Measurements from ENCODE around the gene WNT5B.
A peak's percentile ranks its signal among the peaks of the same experiment; 100 is the strongest.

Gene WNT5B

DNA sequence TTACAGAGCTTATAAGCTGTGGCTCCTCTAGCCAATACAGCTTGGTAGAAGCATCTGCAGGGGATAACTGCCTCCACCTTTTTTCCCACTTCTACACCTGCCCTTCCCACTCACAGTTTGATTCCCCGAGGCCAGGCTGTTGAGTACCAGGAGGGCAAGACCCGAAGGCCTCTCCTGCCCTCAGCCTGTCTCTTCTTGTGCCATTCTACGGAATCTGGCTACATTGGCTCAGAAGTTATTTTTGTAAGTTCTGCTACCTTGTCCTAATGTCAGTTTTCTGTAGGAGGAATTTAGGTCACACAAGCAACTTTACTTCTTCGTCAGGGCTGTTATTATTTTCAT is 46.4 kb upstream of the WNT5B start:
- no peaks in the 10 kb centered on the region for H3K79me2 ChIP-seq (ENCODE audit: low read length)
- no peak overlapping the region for H3K9ac ChIP-seq (ENCODE audit: low read length)
- peaks cover 49% of the 10 kb centered on the region for H3K4me1 ChIP-seq (ENCODE audit: low read length)
- no peaks in the 10 kb centered on the region for H3K27me3 ChIP-seq (ENCODE audit: low read depth, low read length)
- no peak overlapping the region for H2AFZ ChIP-seq (ENCODE audit: low read depth, low read length)
- H3K4me3 ChIP-seq (ENCODE audit: low read length) = no peak overlapping the region
- H4K20me1 ChIP-seq (ENCODE audit: insufficient read depth, low read length) = peaks cover 5% of the 10 kb centered on the region
- no peaks in the 10 kb centered on the region for H3K36me3 ChIP-seq (replicated peaks; ENCODE audit: low read depth, low read length)
- H3K27ac ChIP-seq (ENCODE audit: low read length) = no peak overlapping the region
- no peaks in the 10 kb centered on the region for H3K9me3 ChIP-seq (ENCODE audit: insufficient read depth, low read length)
- TF ChIP-seq CTCF (IDR thresholded peaks at IDR 0.05; ENCODE audit: low read depth, low read length) = no peak
- no peak for TF ChIP-seq EZH2phosphoT487 (IDR thresholded peaks at IDR 0.05; ENCODE audit: low read depth)
- H3K4me2 ChIP-seq (ENCODE audit: low read length) = peak overlapping the region; percentile 42

- Histone ChIP-seq H4K20me1 (ENCODE audit: insufficient read depth, low read length) (peaks cover 13% of the 10 kb centered on the region), H3K9ac (ENCODE audit: low read length) (0 out of 2 replicates have a peak overlapping the region, but pooled peaks have one; percentile 6), H3K4me1 (ENCODE audit: low read length) (peaks cover 58% of the 10 kb centered on the region), H3K4me3 (ENCODE audit: low read length) (peak overlapping the region; percentile 54), H3K9me3 (ENCODE audit: insufficient read depth, low read length) (no peaks in the 10 kb centered on the region), H2AFZ (ENCODE audit: low read depth, low read length) (no peak overlapping the region), H3K36me3 (replicated peaks; ENCODE audit: low read depth, low read length) (no peaks in the 10 kb centered on the region), H3K27ac (ENCODE audit: low read length) (no peak overlapping the region), H3K27me3 (ENCODE audit: low read depth, low read length) (no peaks in the 10 kb centered on the region), H3K79me2 (ENCODE audit: low read length) (no peaks in the 10 kb centered on the region), H3K4me2 (ENCODE audit: low read length) (peak overlapping the region; percentile 78)
- TF ChIP-seq CTCF (IDR thresholded peaks at IDR 0.05; ENCODE audit: low read depth, low read length) (peak; percentile 96), EZH2phosphoT487 (IDR thresholded peaks at IDR 0.05; ENCODE audit: low read depth) (no peak)
Observed at GRCh38 chr12:1583421-1584078, 45.5 kb upstream of the WNT5B start.

DNA sequence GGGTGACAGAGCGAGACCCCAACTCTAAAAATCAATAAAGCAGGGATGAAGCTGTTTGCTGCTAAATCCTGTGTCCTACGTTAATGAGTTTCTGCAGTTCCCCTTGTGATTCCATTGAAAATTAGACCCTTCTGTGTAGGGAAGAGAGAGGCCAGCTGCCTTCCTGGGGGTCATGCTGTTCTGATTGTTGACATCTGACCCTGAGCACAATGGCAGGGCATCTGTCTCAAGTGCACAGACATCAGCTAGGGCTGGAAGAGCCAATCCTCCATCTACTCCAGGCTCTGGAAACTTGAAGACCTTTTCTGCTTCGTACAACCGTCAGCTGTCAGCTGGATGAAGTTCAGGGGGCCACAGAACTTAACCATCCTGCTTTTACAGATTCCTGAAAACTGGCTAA is 44.7 kb upstream of the WNT5B start:
- no peaks in the 10 kb centered on the region for H3K9me3 ChIP-seq (ENCODE audit: insufficient read depth, low read length)
- no peaks in the 10 kb centered on the region for H3K36me3 ChIP-seq (replicated peaks; ENCODE audit: low read depth, low read length)
- no peak overlapping the region for H3K4me3 ChIP-seq (ENCODE audit: low read length)
- no peaks in the 10 kb centered on the region for H3K27me3 ChIP-seq (ENCODE audit: low read depth, low read length)
- peaks cover 60% of the 10 kb centered on the region for H3K4me1 ChIP-seq (ENCODE audit: low read length)
- peaks cover 16% of the 10 kb centered on the region for H4K20me1 ChIP-seq (ENCODE audit: insufficient read depth, low read length)
- H3K79me2 ChIP-seq (ENCODE audit: low read length) = no peaks in the 10 kb centered on the region
- H3K9ac ChIP-seq (ENCODE audit: low read length) = no peak overlapping the region
- TF ChIP-seq EZH2phosphoT487 (IDR thresholded peaks at IDR 0.05; ENCODE audit: low read depth) = no peak
- TF ChIP-seq CTCF (IDR thresholded peaks at IDR 0.05; ENCODE audit: low read depth, low read length) = no peak
- H3K4me2 ChIP-seq (ENCODE audit: low read length) = peak overlapping the region; percentile 6; the same call in 1 of the 2 replicates
- no peak overlapping the region for H3K27ac ChIP-seq (ENCODE audit: low read length)
- no peak overlapping the region for H2AFZ ChIP-seq (ENCODE audit: low read depth, low read length)

DNA sequence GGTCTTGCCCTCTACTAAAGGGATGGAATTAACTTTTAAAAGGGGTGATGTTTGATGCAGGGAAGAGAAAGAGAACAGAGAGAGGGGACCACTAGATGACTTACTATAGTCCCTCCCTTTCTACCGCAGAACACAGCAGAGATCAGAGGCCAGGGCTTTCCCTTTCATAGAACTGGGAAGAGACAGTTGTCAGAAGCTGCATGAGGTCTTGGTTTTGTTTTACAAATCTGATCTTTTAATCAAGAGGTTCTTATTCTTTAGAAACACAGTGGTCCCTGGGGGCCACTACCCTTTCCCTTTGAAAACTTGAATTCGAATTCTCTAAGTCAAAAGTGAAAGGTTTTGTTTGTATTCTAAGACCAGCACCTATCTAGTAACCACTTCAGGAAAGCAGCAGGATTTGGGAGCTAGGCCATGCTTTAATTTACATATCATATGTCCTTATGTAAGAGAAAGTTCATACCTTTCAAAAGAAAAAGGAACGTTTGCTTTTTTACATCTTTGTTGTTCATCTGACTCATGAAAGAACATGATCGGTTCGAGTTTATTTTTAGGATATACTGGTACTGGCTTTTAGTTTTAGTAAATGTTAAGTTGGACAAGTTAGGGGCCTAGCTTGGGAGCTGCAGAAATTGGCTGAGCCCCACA is 41.0 kb upstream of the WNT5B start:
- H3K4me2 ChIP-seq (ENCODE audit: low read length) = peak overlapping the region; percentile 31

More for the DNA sequence above, 41.0 kb upstream of the WNT5B start:
- Histone ChIP-seq H3K27ac (ENCODE audit: low read length) (no peak overlapping the region), H3K9me3 (ENCODE audit: insufficient read depth, low read length) (no peaks in the 10 kb centered on the region), H3K9ac (ENCODE audit: low read length) (no peak overlapping the region), H4K20me1 (ENCODE audit: insufficient read depth, low read length) (peaks cover 28% of the 10 kb centered on the region), H3K4me1 (ENCODE audit: low read length) (peaks cover 54% of the 10 kb centered on the region), H3K27me3 (ENCODE audit: low read depth, low read length) (no peaks in the 10 kb centered on the region), H3K4me3 (ENCODE audit: low read length) (no peak overlapping the region), H3K36me3 (replicated peaks; ENCODE audit: low read depth, low read length) (no peaks in the 10 kb centered on the region), H2AFZ (ENCODE audit: low read depth, low read length) (no peak overlapping the region), H3K79me2 (ENCODE audit: low read length) (peaks cover 22% of the 10 kb centered on the region)
- TF ChIP-seq CTCF (IDR thresholded peaks at IDR 0.05; ENCODE audit: low read depth, low read length) = no peak
- TF ChIP-seq EZH2phosphoT487 (IDR thresholded peaks at IDR 0.05; ENCODE audit: low read depth) = no peak

Data from OCI-LY3 (cell line).